PC-3 (cell line): Measurements from ENCODE around the gene CES4A.
"Not testable (repeated sequence)": the region's sequence is repeated elsewhere in the genome, so short reads cannot be mapped to it uniquely, and the experiment has no call there.

ENCODE experiments used
- EZH2 ChIP-seq: fragments of 300-600 bp; sonication (generic); IDR thresholded peaks from one replicate; pipeline ENCODE4 v1.6.1; 2017; ENCODE audit warnings: antibody characterized with exemption, mild to moderate bottlenecking, low read length; ENCODE audit not compliant: unreplicated experiment
- EZH2phosphoT487 ChIP-seq: fragments of 300-600 bp; sonication (generic); IDR thresholded peaks from 2 replicates; pipeline ENCODE4 v1.6.1; 2018; ENCODE audit warnings: mild to moderate bottlenecking, antibody characterized with exemption, low read length, borderline replicate concordance
- TF ChIP-seq, protein P1 (sequence below): fragments of 300-600 bp; sonication (generic); conservative IDR thresholded peaks from 2 replicates; pipeline ENCODE4 v1.5.1; 2017; ENCODE audit warnings: antibody characterized with exemption, low read depth, mild to moderate bottlenecking, low read length

DNA sequence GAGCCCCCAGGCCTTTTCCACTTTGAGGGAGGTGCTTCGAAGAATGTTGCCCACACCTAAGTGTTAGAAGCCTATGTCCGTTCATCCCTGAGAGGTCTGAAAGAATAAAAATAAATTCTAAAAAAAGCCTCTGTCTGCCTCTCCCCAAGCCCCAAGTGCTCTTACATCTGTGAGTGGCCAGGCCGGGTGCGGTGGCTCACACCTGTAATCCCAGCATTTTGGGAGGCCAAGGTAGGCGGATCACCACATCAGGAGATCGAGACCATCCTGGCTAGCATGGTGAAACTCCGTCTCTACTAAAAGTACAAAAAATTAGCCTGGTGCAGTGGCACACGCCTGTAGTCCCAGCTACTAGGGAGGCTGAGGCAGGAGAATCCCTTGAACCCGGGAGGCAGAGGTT is 43.4 kb upstream of the CES4A start:
- TF ChIP-seq, protein P1, sequence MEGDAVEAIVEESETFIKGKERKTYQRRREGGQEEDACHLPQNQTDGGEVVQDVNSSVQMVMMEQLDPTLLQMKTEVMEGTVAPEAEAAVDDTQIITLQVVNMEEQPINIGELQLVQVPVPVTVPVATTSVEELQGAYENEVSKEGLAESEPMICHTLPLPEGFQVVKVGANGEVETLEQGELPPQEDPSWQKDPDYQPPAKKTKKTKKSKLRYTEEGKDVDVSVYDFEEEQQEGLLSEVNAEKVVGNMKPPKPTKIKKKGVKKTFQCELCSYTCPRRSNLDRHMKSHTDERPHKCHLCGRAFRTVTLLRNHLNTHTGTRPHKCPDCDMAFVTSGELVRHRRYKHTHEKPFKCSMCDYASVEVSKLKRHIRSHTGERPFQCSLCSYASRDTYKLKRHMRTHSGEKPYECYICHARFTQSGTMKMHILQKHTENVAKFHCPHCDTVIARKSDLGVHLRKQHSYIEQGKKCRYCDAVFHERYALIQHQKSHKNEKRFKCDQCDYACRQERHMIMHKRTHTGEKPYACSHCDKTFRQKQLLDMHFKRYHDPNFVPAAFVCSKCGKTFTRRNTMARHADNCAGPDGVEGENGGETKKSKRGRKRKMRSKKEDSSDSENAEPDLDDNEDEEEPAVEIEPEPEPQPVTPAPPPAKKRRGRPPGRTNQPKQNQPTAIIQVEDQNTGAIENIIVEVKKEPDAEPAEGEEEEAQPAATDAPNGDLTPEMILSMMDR, result not testable (repeated sequence)
- TF ChIP-seq EZH2phosphoT487, EZH2: not testable (repeated sequence)
